ENCODE data around the gene RNF227.

The RNF227 gene

DNA sequence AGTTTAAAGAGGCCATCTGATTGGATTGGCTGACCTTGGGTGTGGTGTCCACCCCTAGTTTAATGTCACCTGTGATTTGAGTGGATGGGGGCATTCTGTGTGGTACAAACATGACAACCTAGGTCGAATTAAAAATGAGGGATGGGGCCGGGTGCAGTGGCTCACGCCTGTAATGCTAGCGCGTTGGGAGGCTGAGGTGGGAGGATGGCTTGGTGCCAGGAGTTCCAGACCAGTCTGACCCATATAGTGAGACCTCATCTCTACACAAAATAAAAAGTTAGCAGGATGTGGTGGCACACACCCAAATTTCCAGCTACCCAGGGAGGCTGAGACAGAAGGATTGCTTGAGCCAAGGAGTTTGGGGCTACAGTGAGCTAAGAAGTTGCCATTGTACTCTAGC lies 30.4 kb upstream of the RNF227 start:
- H3K9ac ChIP-seq (ENCODE audit: low read length in 2 of 2): no peak overlapping the region
- H3K36me3 ChIP-seq (ENCODE audit: control insufficient read depth in 2 of 2, insufficient read depth in 2 of 2, low read length in 2 of 2): peaks cover 48% of the 10 kb centered on the region in 2 donors
- H3K9me3 ChIP-seq (ENCODE audit: control insufficient read depth in 2 of 2, low read length in 2 of 2): no peaks in the 10 kb centered on the region
- H3K27me3 ChIP-seq (ENCODE audit: control insufficient read depth in 1 of 2, insufficient read depth in 2 of 2, low read length in 2 of 2): no peaks in the 10 kb centered on the region
- no peak overlapping the region for H3K4me3 ChIP-seq (ENCODE audit: low read length in 2 of 2)
- no peak overlapping the region for H3K27ac ChIP-seq (ENCODE audit: low read length)
- H3K4me1 ChIP-seq (ENCODE audit: control insufficient read depth, insufficient read depth, low read length): peaks cover under 1% of the 10 kb centered on the region

GRCh38 chr17:7945651-7946050 lies 29.6 kb upstream of the RNF227 start:
- H3K4me1 ChIP-seq (ENCODE audit: control insufficient read depth, insufficient read depth, low read length): no peaks in the 10 kb centered on the region
- no peaks in the 10 kb centered on the region for H3K9me3 ChIP-seq (ENCODE audit: control insufficient read depth in 2 of 2, low read length in 2 of 2)
- no peak overlapping the region for H3K9ac ChIP-seq (ENCODE audit: low read length in 2 of 2)
- H3K36me3 ChIP-seq (ENCODE audit: control insufficient read depth in 2 of 2, insufficient read depth in 2 of 2, low read length in 2 of 2): peaks cover 48 to 53% of the 10 kb centered on the region in 2 donors
- H3K27ac ChIP-seq (ENCODE audit: low read length): no peak overlapping the region
- no peak overlapping the region for H3K4me3 ChIP-seq (ENCODE audit: low read length in 2 of 2)
- no peaks in the 10 kb centered on the region for H3K27me3 ChIP-seq (ENCODE audit: control insufficient read depth in 1 of 2, insufficient read depth in 2 of 2, low read length in 2 of 2)

DNA sequence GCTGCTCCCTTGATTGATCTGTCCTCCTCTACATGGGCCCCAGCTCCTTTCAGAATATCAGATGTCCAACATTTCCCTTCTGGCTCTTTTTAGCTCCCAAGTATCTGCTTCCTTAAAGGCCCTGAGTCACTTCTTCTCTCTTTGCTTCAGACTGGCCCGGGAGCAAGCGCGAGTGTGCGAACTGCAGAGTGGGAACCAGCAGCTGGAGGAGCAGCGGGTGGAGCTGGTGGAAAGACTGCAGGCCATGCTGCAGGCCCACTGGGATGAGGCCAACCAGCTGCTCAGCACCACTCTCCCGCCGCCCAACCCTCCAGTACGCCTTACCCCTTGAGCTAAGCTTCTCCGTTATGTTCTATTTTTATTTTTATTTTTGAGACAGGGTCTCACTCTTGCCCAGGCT lies 28.2 kb upstream of the RNF227 start:
- Histone ChIP-seq H3K4me1 (ENCODE audit: control insufficient read depth, insufficient read depth, low read length) (no peaks in the 10 kb centered on the region), H3K9ac (ENCODE audit: low read length in 2 of 2) (no peak overlapping the region), H3K27me3 (ENCODE audit: control insufficient read depth in 1 of 2, insufficient read depth in 2 of 2, low read length in 2 of 2) (no peaks in the 10 kb centered on the region), H3K9me3 (ENCODE audit: control insufficient read depth in 2 of 2, low read length in 2 of 2) (no peaks in the 10 kb centered on the region), H3K36me3 (ENCODE audit: control insufficient read depth in 2 of 2, insufficient read depth in 2 of 2, low read length in 2 of 2) (peaks cover 53 to 62% of the 10 kb centered on the region in 2 donors), H3K4me3 (ENCODE audit: low read length in 2 of 2) (no peak overlapping the region), H3K27ac (ENCODE audit: low read length) (no peak overlapping the region)

DNA sequence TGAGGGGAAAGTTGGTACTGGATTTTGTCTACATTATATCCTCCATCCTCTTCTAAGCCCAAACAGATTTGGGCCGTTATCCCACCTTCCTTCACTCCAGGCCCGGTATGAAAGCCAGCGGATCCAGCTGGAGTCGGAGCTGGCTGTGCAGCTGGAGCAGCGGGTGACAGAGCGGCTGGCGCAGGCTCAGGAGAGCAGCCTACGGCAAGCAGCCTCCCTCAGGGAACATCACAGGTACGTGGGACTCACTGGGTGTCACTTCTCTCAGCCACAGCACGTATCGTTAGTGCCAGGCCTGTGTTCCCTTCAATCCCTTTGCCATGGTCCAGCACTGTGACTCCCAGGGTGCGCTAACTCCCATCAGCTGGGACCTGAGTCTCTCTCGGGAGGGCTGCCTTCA lies 27.2 kb upstream of the RNF227 start:
- Histone ChIP-seq H3K9me3 (ENCODE audit: control insufficient read depth in 2 of 2, low read length in 2 of 2) (no peaks in the 10 kb centered on the region), H3K4me1 (ENCODE audit: control insufficient read depth, insufficient read depth, low read length) (no peaks in the 10 kb centered on the region), H3K4me3 (ENCODE audit: low read length in 2 of 2) (no peak overlapping the region), H3K27ac (ENCODE audit: low read length) (no peak overlapping the region), H3K9ac (ENCODE audit: low read length in 2 of 2) (no peak overlapping the region), H3K36me3 (ENCODE audit: control insufficient read depth in 2 of 2, insufficient read depth in 2 of 2, low read length in 2 of 2) (peaks cover 48 to 60% of the 10 kb centered on the region in 2 donors), H3K27me3 (ENCODE audit: control insufficient read depth in 1 of 2, insufficient read depth in 2 of 2, low read length in 2 of 2) (no peaks in the 10 kb centered on the region)

GRCh38 chr17:7940743-7941142 lies 24.7 kb upstream of the RNF227 start:
- H3K9me3 ChIP-seq (ENCODE audit: control insufficient read depth in 2 of 2, low read length in 2 of 2): no peaks in the 10 kb centered on the region
- peaks cover 44 to 61% of the 10 kb centered on the region in 2 donors for H3K36me3 ChIP-seq (ENCODE audit: control insufficient read depth in 2 of 2, insufficient read depth in 2 of 2, low read length in 2 of 2)
- no peak overlapping the region for H3K9ac ChIP-seq (ENCODE audit: low read length in 2 of 2)
- no peaks in the 10 kb centered on the region for H3K4me1 ChIP-seq (ENCODE audit: control insufficient read depth, insufficient read depth, low read length)
- H3K27ac ChIP-seq (ENCODE audit: low read length): no peak overlapping the region
- no peaks in the 10 kb centered on the region for H3K27me3 ChIP-seq (ENCODE audit: control insufficient read depth in 1 of 2, insufficient read depth in 2 of 2, low read length in 2 of 2)
- no peak overlapping the region for H3K4me3 ChIP-seq (ENCODE audit: low read length in 2 of 2)

- Histone ChIP-seq H3K36me3 (ENCODE audit: control insufficient read depth in 2 of 2, insufficient read depth in 2 of 2, low read length in 2 of 2) (peaks cover 42 to 57% of the 10 kb centered on the region in 2 donors), H3K27me3 (ENCODE audit: control insufficient read depth in 1 of 2, insufficient read depth in 2 of 2, low read length in 2 of 2) (no peaks in the 10 kb centered on the region), H3K9me3 (ENCODE audit: control insufficient read depth in 2 of 2, low read length in 2 of 2) (no peaks in the 10 kb centered on the region), H3K9ac (ENCODE audit: low read length in 2 of 2) (no peak overlapping the region), H3K4me3 (ENCODE audit: low read length in 2 of 2) (no peak overlapping the region), H3K27ac (ENCODE audit: low read length) (no peak overlapping the region), H3K4me1 (ENCODE audit: control insufficient read depth, insufficient read depth, low read length) (no peaks in the 10 kb centered on the region)
Measured at GRCh38 chr17:7940034-7940433, 23.9 kb upstream of the RNF227 start.

GRCh38 chr17:7935859-7936258 lies 19.8 kb upstream of the RNF227 start:
- H3K9ac ChIP-seq (ENCODE audit: low read length in 2 of 2): no peak overlapping the region
- peaks cover 26 to 29% of the 10 kb centered on the region in 2 donors for H3K36me3 ChIP-seq (ENCODE audit: control insufficient read depth in 2 of 2, insufficient read depth in 2 of 2, low read length in 2 of 2)
- no peaks in the 10 kb centered on the region for H3K9me3 ChIP-seq (ENCODE audit: control insufficient read depth in 2 of 2, low read length in 2 of 2)
- no peaks in the 10 kb centered on the region for H3K27me3 ChIP-seq (ENCODE audit: control insufficient read depth in 1 of 2, insufficient read depth in 2 of 2, low read length in 2 of 2)
- no peak overlapping the region for H3K4me3 ChIP-seq (ENCODE audit: low read length in 2 of 2)
- peaks cover 23% of the 10 kb centered on the region for H3K4me1 ChIP-seq (ENCODE audit: control insufficient read depth, insufficient read depth, low read length)
- no peak overlapping the region for H3K27ac ChIP-seq (ENCODE audit: low read length)

- H3K27ac ChIP-seq (ENCODE audit: low read length): peak overlapping the region; percentile 77
- peak overlapping the region; percentile 68 to 89 for H3K9ac ChIP-seq (ENCODE audit: low read length in 2 of 2)
Measured at GRCh38 chr17:7932949-7933348, 16.9 kb upstream of the RNF227 start.

DNA sequence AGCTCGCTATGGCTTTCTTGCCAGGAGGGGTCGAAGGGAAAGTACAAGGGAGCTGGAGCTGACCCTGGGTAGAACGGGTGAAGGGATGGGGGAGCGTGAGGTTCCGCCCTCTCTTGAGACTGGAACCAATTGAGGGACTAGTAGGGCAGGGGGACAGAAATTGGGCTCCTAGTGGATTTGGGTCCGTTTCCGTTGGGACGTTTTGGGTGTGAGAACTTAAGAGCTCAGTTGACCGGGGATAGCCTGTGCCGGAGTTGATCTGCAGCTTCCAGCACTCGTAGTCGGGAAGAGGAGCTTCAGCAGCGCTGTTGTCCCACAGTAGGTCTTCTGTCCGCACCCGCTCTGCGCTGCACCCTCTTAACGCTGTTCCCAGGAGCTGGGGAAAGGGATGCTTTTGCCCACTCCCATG lies 16.4 kb upstream of the RNF227 start:
- H3K4me1 ChIP-seq (ENCODE audit: control insufficient read depth, insufficient read depth, low read length): peaks cover 30% of the 10 kb centered on the region
- H3K36me3 ChIP-seq (ENCODE audit: control insufficient read depth in 2 of 2, insufficient read depth in 2 of 2, low read length in 2 of 2): peaks cover 12 to 14% of the 10 kb centered on the region in 2 donors
- H3K9ac ChIP-seq (ENCODE audit: low read length in 2 of 2): peak overlapping the region; percentile 68 to 89
- H3K4me3 ChIP-seq (ENCODE audit: low read length in 2 of 2): peak overlapping the region; percentile 85 to 99
- H3K27me3 ChIP-seq (ENCODE audit: control insufficient read depth in 1 of 2, insufficient read depth in 2 of 2, low read length in 2 of 2): peaks cover 2 to 15% of the 10 kb centered on the region in 2 donors
- peak overlapping the region; percentile 77 for H3K27ac ChIP-seq (ENCODE audit: low read length)
- H3K9me3 ChIP-seq (ENCODE audit: control insufficient read depth in 2 of 2, low read length in 2 of 2): no peaks in the 10 kb centered on the region

More at GRCh38 chr17:7932949-7933348, 16.9 kb upstream of the RNF227 start:
- Histone ChIP-seq H3K27me3 (ENCODE audit: control insufficient read depth in 1 of 2, insufficient read depth in 2 of 2, low read length in 2 of 2) (peaks cover 0 to 15% of the 10 kb centered on the region in 2 donors), H3K4me3 (ENCODE audit: low read length in 2 of 2) (peak overlapping the region; percentile 85 to 99), H3K36me3 (ENCODE audit: control insufficient read depth in 2 of 2, insufficient read depth in 2 of 2, low read length in 2 of 2) (peaks cover 12 to 14% of the 10 kb centered on the region in 2 donors), H3K4me1 (ENCODE audit: control insufficient read depth, insufficient read depth, low read length) (peaks cover 30% of the 10 kb centered on the region), H3K9me3 (ENCODE audit: control insufficient read depth in 2 of 2, low read length in 2 of 2) (no peaks in the 10 kb centered on the region)

DNA sequence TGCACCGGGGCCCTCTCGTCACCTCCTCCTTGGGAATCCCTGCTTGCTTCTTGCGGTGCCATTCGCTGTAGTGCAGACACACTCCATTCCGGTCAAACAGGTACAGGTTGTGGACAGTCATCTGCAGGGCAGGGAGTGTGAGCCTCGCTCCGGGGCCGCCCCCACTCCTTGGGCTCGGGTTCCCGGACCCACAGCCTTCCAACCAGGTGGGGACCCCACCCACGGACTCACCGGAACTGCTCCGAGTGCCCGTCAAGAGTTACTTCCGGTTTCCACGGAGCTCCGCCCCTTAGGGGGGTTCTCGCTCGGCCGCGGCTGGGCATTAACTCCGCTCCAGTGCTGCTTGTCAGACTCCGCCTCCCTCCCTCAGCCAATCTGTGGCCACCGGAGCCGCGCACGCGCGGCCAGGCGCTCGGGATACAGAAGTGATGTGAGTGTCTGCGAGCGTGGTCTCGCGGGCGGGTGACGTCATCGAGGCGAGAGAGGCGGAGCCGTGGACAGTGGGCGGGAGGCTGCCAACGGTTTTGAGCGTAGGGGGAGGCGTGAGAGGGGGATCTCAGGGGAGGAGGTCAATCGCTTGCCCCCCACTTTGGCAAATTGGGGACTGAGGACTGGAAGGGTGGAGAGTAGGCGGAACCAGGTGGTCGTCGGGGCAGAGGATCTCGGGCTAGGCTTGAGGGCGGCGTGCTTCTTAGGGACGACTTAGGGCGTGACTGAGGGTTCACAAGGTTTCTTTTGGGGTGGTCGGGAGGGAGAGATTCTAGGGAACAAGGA lies 15.8 kb upstream of the RNF227 start, which contains the start of the genes CNTROB and TRAPPC1:
Gene CNTROB, plus strand, starts transcription at position 498 of the 774 bp plus-strand sequence. CDS start 874 bp downstream, outside the sequence.
Gene TRAPPC1, minus strand, starts transcription at position 238 of the 774 bp plus-strand sequence. Its CDS starts 117 bp downstream, at position 121.
- Histone ChIP-seq H3K4me1 (ENCODE audit: control insufficient read depth, insufficient read depth, low read length) (peaks cover 30% of the 10 kb centered on the region), H3K9me3 (ENCODE audit: control insufficient read depth in 2 of 2, low read length in 2 of 2) (no peaks in the 10 kb centered on the region)

More for the DNA sequence above, 15.8 kb upstream of the RNF227 start, which contains the start of the genes CNTROB and TRAPPC1:
- Histone ChIP-seq H3K9ac (ENCODE audit: low read length in 2 of 2) (peak within 1 kb of the TSS; percentile 68 to 89), H3K36me3 (ENCODE audit: control insufficient read depth in 2 of 2, insufficient read depth in 2 of 2, low read length in 2 of 2) (peaks cover 10 to 11% of the 10 kb centered on the region in 2 donors), H3K4me3 (ENCODE audit: low read length in 2 of 2) (peak within 1 kb of the TSS; percentile 85 to 99), H3K27ac (ENCODE audit: low read length) (peak within 1 kb of the TSS; percentile 77), H3K27me3 (ENCODE audit: control insufficient read depth in 1 of 2, insufficient read depth in 2 of 2, low read length in 2 of 2) (peaks cover 2 to 15% of the 10 kb centered on the region in 2 donors)

Data from stomach smooth muscle (tissue), 2 donors.